Measurements from ENCODE around the gene SLC22A4. TPM values are rescaled to one million over a fixed set of nuclear protein-coding genes. Genes with fewer than 3 reads are reported as not detected.

The SLC22A4 gene
- total RNA-seq, 1 donor from 2014 or later, result 1.6 TPM

DNA sequence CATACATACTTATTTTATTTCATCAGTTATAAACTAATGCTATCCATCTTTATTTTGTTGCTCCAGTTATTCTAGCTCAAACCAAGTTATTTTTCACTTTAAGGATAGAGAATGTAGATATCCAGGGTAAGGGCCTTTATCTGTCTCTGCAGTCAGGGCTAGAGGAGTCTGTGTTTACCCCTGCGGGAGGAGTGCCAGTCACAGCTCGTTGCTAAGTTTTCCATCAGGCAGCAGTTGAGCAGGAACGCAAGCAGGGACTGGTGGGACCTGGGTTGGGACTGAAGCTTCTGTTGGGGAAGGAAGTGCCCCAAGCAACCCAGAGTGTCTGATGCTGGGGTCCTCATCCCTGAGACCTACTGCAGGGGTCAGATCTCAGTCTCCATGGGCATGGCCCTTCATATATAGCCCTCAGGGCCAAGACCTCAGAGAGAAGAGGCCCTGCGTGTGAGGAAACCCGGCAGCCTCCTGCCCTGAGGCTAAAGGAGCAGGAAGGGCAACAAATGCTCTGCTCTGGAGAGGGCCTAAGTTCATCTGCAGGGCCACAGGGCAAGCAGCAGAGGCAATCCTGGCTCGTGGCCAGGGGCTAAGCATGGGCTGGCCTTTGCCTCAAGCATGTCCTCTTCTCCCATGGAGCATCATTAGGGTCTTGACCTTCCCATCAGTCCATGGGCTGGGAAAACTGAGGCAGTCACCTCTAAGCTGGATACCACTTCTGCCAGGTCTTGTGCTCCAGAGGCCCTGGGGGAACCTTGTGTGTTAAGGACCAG, 6.6 kb downstream of the SLC22A4 start:
- DNase-seq, result no peak

DNA sequence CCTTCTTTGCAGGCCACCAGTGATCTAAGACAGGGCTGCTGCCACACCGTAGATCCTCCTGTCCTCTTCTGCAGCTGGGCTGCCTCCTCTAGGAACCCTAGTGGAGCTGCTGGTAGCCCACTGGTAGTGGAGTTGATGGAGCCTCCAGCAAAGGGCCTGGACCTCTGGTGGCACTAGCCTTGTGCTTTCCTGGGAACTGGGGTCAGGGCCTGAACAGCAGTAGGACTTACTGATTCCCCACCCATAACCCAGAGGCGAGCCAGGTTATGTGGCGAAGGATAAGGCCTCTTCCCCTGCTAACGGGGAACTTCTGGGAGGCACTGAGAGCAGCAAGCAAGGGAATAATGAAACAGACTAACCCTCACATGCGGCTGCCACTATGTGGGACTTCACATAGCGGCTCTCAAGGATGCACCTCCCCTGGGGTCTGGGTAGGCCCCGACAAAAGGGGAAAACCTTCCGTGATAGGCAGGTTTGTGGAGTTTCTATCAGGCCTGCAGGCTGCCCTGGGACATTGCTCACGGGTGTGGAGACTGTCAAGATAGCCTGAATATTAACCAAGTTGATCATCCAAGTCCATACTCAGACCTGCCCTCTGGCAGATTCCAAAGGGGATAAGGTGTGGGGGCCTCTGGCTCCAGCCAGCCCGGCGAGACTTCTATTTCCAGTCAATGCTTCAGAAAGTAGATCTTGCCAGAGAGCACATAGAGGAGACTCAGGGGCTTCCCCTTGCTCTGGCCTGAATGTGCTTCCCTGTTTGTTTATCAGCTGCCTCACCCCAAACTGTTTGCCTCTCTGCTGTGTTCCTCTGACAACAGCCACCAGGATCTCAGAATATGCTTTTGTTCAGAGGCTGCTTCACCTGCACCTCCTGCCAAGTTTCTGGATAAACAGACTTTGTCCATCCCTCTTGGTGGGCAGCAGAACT, 7.4 kb downstream of the SLC22A4 start:
- no peak for DNase-seq

DNA sequence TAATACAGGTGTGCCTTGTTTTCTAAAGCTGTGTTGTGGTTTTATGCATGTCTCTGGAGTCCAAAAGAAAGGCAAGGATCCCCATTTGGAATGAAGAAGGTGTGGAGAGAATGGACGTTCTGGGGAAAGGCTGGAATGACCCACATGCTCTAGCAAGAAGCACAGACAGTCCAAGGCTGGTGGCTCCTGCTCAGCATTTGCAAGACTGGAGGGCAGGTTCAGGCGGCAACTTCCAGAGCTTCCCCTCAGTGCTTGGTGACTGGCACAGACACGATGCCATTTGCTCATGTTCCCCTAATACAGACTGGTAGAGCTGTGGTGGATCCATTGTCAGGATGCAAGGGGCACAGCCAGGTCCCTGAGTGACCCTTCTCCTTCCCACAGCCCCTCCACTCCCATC, 8.2 kb downstream of the SLC22A4 start:
- no peak for DNase-seq

DNA sequence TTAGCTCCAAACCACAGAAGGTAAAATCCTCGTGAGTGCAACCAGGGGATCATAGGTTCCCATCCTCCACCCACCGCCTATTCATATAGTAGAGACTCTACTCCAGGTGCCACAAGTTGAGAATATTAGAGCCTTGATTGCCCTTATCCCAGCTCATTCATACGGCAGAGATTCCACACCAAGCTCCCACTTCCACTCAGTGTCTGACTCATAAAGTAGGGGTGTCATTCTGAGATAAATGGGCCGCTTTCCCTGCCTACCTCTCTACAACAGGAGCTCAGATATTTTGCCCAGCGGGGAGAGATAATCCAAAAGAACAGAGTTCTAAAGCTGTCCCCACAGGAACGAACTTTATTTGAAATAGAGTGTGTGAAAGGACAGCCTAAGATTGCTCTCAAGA, 9.4 kb downstream of the SLC22A4 start:
- no peak for DNase-seq

- no peak for DNase-seq
Observed at GRCh38 chr5:132305420-132305819, 11.2 kb downstream of the SLC22A4 start.

- no peak for DNase-seq
Observed at GRCh38 chr5:132308701-132309100, 14.5 kb downstream of the SLC22A4 start.

DNA sequence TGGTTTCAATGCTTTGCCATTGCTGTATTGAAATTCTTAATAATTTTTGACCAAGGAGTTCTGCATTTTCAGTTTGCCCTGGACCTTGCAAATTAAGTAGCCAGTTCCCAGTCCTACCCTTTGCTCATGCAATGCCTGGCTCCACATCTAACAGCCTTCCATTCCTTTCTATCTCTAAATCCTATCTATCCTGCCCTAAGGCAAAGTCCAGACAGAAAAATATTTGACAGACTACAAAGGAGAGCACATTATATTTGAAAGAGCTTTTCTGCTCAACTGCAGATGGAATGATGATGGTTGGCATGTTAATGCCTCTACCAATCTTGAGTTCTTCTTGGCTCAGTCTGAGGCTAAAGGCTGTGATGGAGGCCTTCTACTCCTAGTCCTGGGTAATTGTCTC, 15.5 kb downstream of the SLC22A4 start:
- DNase-seq, result no peak

- DNase-seq, result no peak
Observed at GRCh38 chr5:132310141-132310834, 16.1 kb downstream of the SLC22A4 start.

GRCh38 chr5:132313366-132313765, 19.2 kb downstream of the SLC22A4 start:
- no peak for DNase-seq

GRCh38 chr5:132313961-132314432, 19.8 kb downstream of the SLC22A4 start:
- no peak for DNase-seq

GRCh38 chr5:132315529-132316067, 21.4 kb downstream of the SLC22A4 start:
- no peak for DNase-seq

DNA sequence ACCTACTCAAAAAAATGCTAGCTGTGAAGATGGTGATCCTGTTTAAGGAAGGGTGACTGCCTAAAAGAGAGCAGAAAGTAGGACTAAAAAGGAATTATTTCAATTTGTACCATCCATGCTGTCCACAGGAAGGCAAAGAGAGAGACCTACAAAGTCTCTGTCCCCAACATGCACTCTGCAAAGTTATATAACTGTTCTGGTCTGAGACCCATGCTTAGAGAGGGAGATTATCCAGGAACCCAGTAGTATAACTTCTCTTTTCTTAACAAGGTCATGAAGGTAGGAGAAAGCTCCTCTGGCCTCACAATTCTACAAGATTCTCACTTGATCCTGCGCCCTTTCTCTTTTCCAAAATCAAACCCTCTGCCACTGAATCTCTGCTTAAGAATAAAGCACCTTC, 25.8 kb downstream of the SLC22A4 start:
- DNase-seq, result no peak

GRCh38 chr5:132321109-132321721, 27.0 kb downstream of the SLC22A4 start:
- DNase-seq, result no peak

- no peak for DNase-seq
Observed at GRCh38 chr5:132322266-132322665, 28.1 kb downstream of the SLC22A4 start.

DNA sequence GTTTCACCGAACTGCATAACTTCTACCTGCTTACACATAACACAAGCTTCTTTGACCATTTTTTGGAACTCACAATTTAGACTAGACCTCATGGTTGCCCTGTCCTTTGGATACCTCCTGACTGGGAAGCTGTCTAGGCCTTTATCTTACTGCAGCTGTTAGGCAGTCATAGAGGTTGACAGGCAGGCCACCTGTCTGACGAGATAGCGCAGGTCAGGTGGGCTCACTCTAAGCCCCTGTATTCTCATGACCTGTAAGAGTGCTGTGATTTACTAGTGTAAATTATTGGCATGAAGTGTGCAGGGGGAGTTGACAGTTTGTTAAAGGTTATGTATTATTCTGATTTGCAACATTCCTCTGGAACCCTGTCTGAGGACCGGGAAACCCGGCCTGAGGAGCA, 29.0 kb downstream of the SLC22A4 start:
- no peak for DNase-seq

- DNase-seq, result no peak
Observed at GRCh38 chr5:132325691-132326090, 31.5 kb downstream of the SLC22A4 start.

DNA sequence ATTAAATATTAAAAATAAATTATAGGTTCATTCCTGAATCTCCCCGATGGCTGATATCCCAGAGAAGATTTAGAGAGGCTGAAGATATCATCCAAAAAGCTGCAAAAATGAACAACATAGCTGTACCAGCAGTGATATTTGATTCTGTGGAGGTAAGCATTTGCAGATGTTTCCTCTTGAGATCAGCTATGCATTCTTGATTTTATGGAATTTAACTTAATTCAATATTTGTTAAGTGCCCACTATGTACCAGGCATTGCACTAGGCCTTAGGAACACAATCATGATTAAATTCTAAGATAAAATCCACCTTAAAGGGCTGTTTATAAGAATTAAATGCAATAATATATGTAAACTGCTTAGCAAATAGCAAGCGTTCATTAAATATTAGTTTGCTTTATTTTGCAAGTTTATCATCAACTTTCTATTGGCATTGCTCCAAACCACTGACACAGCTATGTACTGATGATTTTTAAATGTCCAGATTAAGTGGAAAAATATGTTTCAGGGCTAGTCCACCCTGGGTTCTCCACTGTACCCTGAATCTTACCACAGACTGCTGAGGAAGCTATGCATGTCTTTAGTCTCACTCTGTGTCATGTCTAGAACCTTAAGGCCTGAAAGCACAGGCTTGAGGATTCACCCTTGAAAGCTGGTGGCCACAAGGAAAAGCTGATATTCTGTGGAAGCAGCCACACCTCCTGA, 33.2 kb downstream of the SLC22A4 start:
- no peak for DNase-seq

- DNase-seq, result no peak
Observed at GRCh38 chr5:132334812-132335211, 40.6 kb downstream of the SLC22A4 start.

DNA sequence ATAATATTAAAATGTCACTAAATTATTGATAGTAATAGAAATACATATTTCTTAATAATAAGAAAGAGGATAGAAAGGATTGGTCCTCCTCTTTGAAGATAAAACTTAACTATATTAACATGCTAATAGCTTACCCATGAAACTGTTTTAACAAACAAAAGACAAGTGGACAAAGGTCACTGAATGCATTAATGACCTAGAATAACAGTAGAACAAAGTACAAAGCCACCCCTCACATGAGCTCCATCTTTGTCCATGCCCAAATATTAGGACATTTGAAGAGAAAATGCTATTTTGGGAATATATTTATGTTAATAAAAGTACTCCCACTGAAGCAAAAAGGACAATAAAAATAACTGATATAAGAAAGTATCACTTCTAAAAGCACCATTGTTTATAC, 41.2 kb downstream of the SLC22A4 start:
- DNase-seq, result no peak

DNA sequence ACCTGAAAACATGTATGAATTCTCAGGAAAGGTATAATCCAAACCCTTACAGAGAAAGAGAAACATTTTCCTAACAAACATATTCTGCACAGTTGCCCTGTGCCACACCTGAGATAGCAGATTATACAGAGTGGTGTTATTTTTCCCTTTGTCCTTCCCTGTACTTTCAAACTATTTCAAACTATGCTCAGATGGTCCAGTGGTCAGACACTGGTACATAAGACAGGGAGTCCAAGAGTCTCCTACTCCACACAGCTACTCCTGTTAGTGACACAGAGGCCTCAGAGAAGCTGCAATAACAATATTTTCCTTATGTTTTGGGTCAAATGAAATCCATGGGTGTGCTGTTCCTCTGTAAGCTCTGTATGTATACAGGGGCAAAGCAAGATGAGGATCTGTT, 45.3 kb downstream of the SLC22A4 start:
- no peak for DNase-seq

Data from occipital lobe (tissue), 2 donors.